Activated CD4-positive, CD25-positive, alpha-beta regulatory T cell treated with anti-CD3 and anti-CD28 coated beads, Interleukin-2, amount 50 U/mL, for 72 hours (primary cell): Measurements from ENCODE around the gene VAV2.
"Not testable (repeated sequence)": the region's sequence is repeated elsewhere in the genome, so short reads cannot be mapped to it uniquely, and the experiment has no call there.

Experiments used
- DNase-seq: peaks from one replicate; pipeline ENCODE4 v3.0.0; 2021

The VAV2 gene

DNA sequence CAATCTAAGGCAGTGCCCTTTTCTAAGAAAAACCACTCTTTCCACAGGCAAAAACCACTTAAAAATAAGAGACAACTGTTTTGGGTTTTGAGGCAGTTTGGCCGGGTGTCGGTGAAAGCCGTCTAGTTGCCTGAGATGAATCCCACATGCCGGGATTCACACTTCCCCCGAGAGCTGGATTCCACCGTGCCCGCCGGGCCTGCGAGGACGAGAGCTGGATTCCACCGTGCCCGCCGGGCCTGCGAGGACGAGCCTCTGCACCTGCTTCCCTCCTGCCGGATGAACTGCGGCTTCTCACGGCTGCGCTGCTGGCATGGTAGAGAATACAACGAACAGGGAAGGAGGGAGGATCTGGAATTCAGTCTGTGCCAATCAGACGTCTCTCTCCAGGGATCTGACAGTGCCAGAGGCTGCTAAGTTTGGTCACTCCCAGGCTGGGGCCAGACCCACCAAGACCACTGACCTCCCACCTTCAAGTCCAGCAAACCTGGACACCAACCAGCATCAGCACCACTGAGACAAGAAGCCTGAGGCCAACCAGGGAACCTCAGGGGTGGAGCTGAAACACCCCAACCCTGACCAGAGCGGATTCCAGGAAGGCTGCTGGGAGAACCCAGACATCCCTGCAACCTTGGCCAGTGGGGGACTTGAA lies 23.0 kb downstream of the VAV2 start:
- DNase-seq = no peak

DNA sequence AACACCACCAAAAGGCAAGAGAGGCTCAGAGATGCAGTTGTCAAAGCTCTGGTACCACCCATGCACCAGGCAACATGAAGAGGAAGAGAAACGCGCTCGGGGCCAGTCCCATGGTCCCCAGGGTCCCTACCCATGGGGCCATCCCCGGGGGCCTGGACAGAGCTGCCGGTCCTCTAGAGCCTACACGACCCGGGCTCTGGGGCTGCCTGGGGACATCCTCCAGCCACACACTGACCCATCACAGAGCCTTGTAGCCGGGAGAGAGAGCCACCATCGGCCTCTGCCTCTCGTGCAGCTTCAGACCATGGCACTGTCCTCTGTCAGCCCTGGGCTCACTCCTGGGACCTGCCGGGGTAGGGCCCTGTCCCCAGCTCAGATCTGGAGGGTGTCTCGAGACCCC lies 23.7 kb downstream of the VAV2 start:
- no peak for DNase-seq

DNA sequence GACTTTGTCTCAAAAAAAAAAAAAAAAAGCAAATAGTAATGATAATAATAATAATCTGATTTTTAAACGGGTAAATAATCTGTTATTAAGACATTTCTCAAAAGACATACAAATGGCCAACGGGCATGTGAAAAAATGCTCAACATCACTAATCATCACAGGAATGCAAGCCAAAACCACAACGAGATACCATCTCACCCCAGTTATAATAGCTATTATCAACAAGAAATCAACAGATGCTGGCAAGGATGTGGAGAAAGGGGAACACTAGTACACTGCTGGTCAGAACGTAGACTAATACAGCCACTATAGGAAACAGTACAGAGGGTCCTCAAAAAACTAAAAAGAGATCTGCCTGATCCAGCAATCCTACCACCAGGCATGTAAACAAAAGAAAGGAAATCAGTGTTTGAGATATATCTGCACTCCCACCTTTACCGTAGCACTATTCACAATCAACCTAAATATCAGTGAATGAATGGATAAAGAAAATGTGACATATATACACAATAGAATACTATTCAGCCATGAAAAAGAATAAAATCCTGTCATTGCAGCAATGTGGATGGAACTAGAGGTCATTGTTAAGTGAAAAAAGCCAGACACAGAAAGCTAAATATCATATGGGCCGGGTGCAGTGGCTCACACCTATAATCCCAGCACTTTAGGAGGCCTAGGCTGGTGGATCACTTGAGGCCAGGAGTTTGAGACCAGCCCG lies 24.9 kb downstream of the VAV2 start:
- DNase-seq = no peak

- no peak for DNase-seq
These were observed 27.7 kb downstream of the VAV2 start for GRCh38 chr9:133964463-133964862.

GRCh38 chr9:133963166-133963565 lies 29.0 kb downstream of the VAV2 start:
- DNase-seq = no peak

- DNase-seq = no peak
These were observed 29.8 kb downstream of the VAV2 start for GRCh38 chr9:133962341-133962740.

GRCh38 chr9:133961226-133962165 lies 30.6 kb downstream of the VAV2 start:
- DNase-seq = no peak

DNA sequence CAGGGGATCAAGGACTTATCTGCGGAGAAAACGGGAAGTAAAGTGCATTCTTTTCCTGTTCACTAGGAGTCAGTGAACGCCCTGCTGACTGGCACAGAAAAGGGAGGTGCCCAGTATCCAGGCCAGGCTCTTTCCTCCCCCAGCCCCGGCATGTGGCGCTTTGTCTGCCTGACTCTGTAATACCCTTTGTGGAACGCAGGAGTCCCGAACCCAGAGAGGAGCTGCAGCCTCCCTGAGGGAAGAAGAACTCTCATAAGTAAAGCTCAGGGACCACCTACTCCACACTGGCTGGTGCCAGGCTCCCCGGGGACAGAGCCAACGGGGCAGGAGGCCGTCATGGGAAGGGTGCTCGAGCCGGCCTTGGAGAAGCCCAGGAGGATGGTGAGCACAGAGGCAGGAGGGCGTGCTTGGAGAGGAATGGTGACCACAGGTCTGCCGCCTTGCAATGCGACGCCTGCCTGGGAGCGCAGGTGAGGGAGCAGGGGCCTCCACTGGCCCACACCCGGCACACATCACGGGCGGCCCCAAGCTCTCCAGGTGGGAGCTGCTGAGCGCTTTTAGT lies 31.5 kb downstream of the VAV2 start:
- DNase-seq = no peak

DNA sequence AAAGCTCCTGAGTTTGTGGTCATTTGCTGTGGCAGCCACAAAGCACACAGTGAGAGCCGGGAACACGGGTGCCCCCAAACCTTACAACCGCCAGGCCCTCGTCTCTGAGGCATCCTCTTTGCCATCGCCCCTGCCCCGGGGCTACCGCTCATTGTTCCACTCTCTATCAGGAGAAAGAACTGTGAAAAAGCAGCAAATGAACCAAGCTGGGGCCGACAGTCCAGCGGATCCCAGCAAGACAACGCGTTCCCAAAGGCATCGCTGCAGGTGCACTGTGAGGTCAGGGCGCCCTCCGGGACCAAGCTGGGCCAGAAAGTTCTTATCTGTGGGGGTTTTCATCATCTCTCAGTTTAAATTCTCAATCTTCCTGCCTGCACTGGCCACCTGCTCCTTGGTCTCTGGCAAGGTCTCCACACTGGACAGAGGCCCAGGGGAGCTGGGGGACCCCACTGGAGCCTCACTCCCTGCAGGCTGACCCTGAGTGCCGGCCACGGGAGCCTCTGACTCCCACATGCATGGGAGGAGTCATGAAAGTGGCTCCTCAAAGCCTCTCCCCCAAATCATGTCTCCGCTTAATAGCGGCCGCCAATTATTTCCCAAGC lies 32.1 kb downstream of the VAV2 start:
- no peak for DNase-seq

- DNase-seq = no peak
These were observed 33.0 kb downstream of the VAV2 start for GRCh38 chr9:133959171-133959570.

- no peak for DNase-seq
These were observed 33.4 kb downstream of the VAV2 start for GRCh38 chr9:133958756-133959155.

- not testable (repeated sequence) for DNase-seq
These were observed 34.4 kb downstream of the VAV2 start for GRCh38 chr9:133957772-133958171.

- no peak for DNase-seq
These were observed 34.8 kb downstream of the VAV2 start for GRCh38 chr9:133957328-133957727.

DNA sequence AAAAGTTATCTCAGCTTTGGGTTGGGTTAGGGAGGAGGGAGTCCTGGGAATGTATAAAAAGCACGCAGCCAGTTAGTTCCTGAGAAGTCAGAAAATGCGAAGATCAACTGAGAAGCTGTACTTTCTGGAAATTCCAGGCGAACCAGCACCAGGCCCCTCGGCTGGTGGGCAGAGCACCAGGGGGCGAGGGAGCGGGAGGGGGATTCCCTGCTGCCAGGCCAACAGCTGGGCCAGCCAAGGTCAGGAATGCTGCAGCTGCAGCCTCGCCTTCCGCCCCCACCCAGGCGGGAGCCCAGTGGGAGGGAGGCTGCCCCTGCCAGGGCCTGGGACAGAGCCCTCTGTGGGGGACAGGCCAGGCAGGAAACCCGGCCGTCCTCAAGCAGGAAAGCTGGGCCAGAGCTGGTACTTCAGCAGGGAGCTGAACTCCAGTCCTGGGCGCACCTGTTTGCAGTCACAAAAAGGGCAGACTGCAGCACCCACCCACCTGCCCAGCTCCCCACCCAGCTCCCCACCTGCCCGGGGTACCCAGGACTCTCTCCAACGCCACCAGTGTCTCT lies 35.5 kb downstream of the VAV2 start:
- DNase-seq = no peak

DNA sequence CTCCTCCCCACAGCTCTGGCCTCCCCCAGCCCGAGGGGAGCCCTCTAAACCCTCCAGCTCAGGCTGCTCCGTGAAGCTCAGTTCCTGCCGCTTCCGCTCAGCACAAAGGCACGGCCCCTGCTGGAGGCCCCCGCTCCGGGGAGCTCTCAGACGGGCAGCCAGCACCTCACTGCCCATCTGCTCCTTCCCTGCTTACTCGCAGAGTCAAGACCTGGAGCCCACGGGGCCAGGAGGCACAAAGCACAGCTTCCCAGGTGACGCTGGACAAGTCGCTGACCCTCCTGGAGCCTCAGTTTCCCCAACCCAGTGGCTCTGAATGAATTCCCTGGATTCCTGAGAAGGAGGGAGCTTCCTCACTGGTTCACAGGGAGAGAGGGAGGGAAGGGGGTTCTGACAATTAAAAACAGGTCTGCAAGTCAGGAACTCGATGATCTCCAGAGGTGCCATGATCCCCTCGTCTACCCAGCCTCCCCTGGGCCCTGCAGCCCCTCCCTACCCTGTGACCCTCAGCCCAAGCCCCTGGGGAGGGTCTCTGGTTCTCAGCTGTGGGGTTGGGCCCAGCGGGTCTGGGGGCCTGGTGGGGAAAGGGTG lies 36.2 kb downstream of the VAV2 start:
- no peak for DNase-seq

DNA sequence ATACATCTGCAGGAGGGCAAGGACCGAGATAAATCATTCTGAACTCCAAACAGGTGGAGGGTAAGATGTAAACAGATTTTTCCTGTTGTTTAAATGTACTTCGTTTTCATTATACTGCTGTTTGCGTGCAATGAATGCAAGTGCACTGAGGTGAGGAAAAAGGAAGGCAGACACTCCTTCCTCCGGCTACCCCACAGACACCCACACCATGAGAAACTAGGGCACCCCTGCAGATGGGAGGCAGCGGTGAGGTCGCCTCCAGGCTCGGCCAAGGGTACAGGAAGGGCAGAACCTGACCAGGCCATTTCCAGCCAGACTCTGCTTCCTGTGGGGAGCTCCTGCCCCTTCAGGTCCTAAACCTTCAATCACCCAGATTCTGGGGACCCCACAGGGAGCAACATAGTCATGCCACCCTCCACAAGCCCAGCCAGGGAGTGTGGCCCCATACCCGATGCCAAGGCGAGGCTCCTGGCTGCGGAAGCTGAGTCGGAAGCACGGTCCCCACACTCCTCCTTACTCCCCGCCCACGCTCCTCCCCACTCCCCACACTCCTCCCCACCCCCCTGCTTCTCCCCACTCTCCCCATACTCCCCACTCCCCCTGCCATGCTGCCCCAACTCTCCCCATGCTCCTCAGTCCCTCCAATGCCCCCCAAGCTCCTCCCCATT lies 37.1 kb downstream of the VAV2 start:
- DNase-seq = no peak

DNA sequence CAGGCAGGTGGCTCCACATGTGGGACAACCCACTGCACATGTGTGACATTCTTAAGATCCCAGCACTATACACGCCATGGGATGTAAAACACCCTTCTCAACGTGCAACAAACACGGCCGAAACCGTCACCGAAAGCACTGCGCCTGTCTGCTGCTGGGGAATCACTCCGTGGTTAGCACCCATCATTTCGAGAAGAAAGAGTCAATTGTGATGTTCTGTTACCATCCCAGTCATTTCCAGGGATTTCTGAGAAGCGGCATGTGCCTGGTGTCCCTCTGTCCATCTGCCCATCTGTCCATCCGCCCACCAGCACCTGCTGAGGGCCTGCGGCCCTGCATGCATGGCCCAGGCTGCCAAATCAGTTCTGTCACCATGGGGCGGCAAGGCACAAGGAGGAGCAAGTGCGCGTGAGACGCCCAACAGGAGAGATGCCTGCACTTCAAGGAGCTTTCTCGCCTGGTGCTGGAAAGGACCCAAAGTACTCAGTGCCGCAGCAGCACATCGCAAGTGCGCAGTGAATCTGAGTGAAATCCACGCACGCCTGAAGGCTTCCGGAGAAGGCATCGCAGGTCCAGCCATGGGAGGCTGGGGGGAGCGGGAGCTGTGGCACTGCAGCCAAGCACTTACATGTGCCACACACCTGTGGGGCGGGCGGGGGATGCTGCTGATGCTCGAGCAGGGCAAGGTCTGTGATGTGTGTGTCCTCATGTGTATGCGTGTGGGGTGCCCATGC lies 38.0 kb downstream of the VAV2 start:
- no peak for DNase-seq

GRCh38 chr9:133953621-133953975 lies 38.5 kb downstream of the VAV2 start:
- DNase-seq = no peak

DNA sequence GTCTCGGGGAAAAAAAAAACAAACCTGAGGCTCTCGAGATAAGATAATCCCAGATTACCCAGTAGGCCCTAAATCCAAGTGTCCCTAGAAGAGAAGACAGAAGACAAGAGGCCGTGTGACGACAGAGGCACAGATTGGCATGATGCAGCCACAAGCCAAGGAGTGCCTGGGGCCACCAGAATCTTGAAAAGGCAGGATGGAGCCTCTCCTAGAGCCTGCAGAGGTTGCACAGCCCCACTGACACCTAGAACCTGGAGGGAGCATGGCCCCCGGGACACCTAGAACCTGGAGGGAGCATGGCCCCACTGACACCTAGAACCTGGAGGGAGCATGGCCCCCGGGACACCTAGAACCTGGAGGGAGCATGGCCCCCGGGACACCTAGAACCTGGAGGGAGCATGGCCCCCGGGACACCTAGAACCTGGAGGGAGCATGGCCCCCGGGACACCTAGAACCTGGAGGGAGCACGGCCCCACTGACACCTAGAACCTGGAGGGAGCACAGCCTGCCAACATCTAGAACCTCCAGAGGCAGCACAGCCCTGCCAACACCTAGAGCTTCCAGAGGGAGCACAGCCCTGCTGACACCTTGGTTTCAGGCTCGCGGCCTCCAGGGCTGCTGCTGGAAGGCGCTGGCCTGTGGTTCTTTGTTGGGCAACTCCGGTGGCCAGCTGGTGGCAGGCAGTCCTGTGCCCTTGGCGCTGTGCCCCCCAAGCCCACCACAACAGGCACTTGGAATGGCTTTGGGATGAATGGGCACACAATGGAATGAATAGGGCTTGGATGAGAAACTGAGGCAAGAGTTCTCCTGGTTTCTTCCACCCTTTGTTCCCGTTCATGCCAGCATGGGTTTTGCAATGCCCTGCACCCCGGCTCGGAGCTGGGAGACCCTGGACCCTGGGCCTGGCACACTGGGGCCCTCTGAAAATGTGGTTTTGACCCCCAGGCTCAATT lies 39.2 kb downstream of the VAV2 start:
- DNase-seq = no peak

GRCh38 chr9:133951265-133951664 lies 40.9 kb downstream of the VAV2 start:
- no peak for DNase-seq
